ENCODE results near the gene VSTM4.

DNA sequence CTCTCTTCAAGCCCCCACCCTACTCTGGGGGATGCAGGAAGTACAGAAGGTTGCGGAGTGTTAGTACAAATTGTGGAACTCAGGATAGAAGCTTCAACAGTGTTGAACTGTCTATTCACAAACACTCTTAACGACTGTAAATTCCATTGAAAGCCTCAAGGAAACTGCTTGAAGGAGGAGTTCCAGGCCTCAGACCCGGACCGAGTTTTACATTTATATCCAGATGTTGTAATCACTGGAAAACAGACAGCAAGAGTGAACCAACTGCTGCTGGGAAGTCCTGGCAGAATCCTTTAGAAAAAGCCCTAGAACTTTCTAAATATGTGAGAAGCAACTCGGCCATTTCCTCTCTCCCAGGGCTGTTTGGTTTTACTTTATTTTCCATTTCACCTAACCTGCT is 91.6 kb downstream of the VSTM4 start:
- TF ChIP-seq CTCF (IDR thresholded peaks at IDR 0.05; ENCODE audit: low read depth, low read length) (no peak), EZH2phosphoT487 (IDR thresholded peaks at IDR 0.05; ENCODE audit: low read depth) (no peak)

Measured in OCI-LY3 (cell line).